ENCODE data around the gene HTT. TPM values are rescaled to one million over a fixed set of nuclear protein-coding genes. Genes with fewer than 3 reads are reported as not detected.

The HTT gene
- total RNA-seq, 1 experiment from 2014 or later, result 66.8 TPM

GRCh38 chr4:3071811-3072210 is 2.7 kb upstream of the HTT start:
- intact Hi-C loops (cut with micrococcal nuclease; ENCODE audit: unreplicated experiment), result no loop called here

GRCh38 chr4:3073158-3074077 is 1.1 kb upstream of the HTT start:
- peak; percentile 88 for DNase-seq (ENCODE audit: low spot score)
- Histone ChIP-seq H3K4me3 (ENCODE audit: low read depth, low read length, poor library complexity, severe bottlenecking) (peak overlapping the region; percentile 53), H3K9me3 (ENCODE audit: low read depth, low read length, poor library complexity, severe bottlenecking) (no peaks in the 10 kb centered on the region), H3K4me1 (ENCODE audit: insufficient read depth, low read length, poor library complexity, severe bottlenecking) (peaks cover 10% of the 10 kb centered on the region), H3K27ac (ENCODE audit: low read depth, low read length, poor library complexity, severe bottlenecking) (peak overlapping the region; percentile 76), H3K36me3 (ENCODE audit: insufficient read depth, low read length, poor library complexity, severe bottlenecking) (no peaks in the 10 kb centered on the region), H3K27me3 (replicated peaks; ENCODE audit: insufficient read depth, low read depth, low read length, poor library complexity) (no peaks in the 10 kb centered on the region)
- CTCF ChIA-PET, result no interaction called here
- POLR2A ChIA-PET (ENCODE audit: low non-redundant PET), result no interaction called here
- TF ChIP-seq EZH2 (IDR thresholded peaks at IDR 0.05; ENCODE audit: borderline replicate concordance, low read depth, low read length, poor library complexity, severe bottlenecking), result no peak
- no peak for TF ChIP-seq CTCF (conservative IDR thresholded peaks at IDR 0.05; ENCODE audit: low read depth, low read length)
- BruUV-seq (replicated peaks), result no TSS peak
- intact Hi-C loops (cut with micrococcal nuclease; ENCODE audit: unreplicated experiment), result no loop called here

More at GRCh38 chr4:3071811-3072210, 2.7 kb upstream of the HTT start:
- TF ChIP-seq CTCF (conservative IDR thresholded peaks at IDR 0.05; ENCODE audit: low read depth, low read length) (no peak), EZH2 (IDR thresholded peaks at IDR 0.05; ENCODE audit: borderline replicate concordance, low read depth, low read length, poor library complexity, severe bottlenecking) (no peak)
- ChIA-PET CTCF (no interaction called here), POLR2A (ENCODE audit: low non-redundant PET) (no interaction called here)
- no peaks in the 10 kb centered on the region for H3K9me3 ChIP-seq (ENCODE audit: low read depth, low read length, poor library complexity, severe bottlenecking)
- no peak overlapping the region for H3K4me3 ChIP-seq (ENCODE audit: low read depth, low read length, poor library complexity, severe bottlenecking)
- no peaks in the 10 kb centered on the region for H3K27me3 ChIP-seq (replicated peaks; ENCODE audit: insufficient read depth, low read depth, low read length, poor library complexity)
- H3K36me3 ChIP-seq (ENCODE audit: insufficient read depth, low read length, poor library complexity, severe bottlenecking), result no peaks in the 10 kb centered on the region
- H3K4me1 ChIP-seq (ENCODE audit: insufficient read depth, low read length, poor library complexity, severe bottlenecking), result peaks cover 10% of the 10 kb centered on the region
- H3K27ac ChIP-seq (ENCODE audit: low read depth, low read length, poor library complexity, severe bottlenecking), result no peak overlapping the region
- no TSS peak for BruUV-seq (replicated peaks)
- no peak for DNase-seq (ENCODE audit: low spot score)

GRCh38 chr4:3074846-3075651 is 568 bp downstream of the HTT start:
- Histone ChIP-seq H3K4me1 (ENCODE audit: insufficient read depth, low read length, poor library complexity, severe bottlenecking) (peaks cover 10% of the 10 kb centered on the region), H3K36me3 (ENCODE audit: insufficient read depth, low read length, poor library complexity, severe bottlenecking) (no peaks in the 10 kb centered on the region), H3K27me3 (replicated peaks; ENCODE audit: insufficient read depth, low read depth, low read length, poor library complexity) (no peaks in the 10 kb centered on the region), H3K4me3 (ENCODE audit: low read depth, low read length, poor library complexity, severe bottlenecking) (peak overlapping the region; percentile 94), H3K27ac (ENCODE audit: low read depth, low read length, poor library complexity, severe bottlenecking) (peak overlapping the region; percentile 83), H3K9me3 (ENCODE audit: low read depth, low read length, poor library complexity, severe bottlenecking) (no peaks in the 10 kb centered on the region)
- CTCF ChIA-PET, result no interaction called here
- TF ChIP-seq CTCF (conservative IDR thresholded peaks at IDR 0.05; ENCODE audit: low read depth, low read length), result no peak
- TF ChIP-seq EZH2 (IDR thresholded peaks at IDR 0.05; ENCODE audit: borderline replicate concordance, low read depth, low read length, poor library complexity, severe bottlenecking), result no peak
- intact Hi-C loops (cut with micrococcal nuclease; ENCODE audit: unreplicated experiment), result no loop called here
- DNase-seq (ENCODE audit: low spot score), result peak; percentile 83
- BruUV-seq (replicated peaks), result no TSS peak
- POLR2A ChIA-PET (ENCODE audit: low non-redundant PET), result interaction anchor here (0.8 kb wide), 1 partner anchor 12 kb away, joined by 3 read pairs; no protein-coding TSS in a partner anchor
